Measurements from ENCODE around the gene TMEM81.

The TMEM81 gene

DNA sequence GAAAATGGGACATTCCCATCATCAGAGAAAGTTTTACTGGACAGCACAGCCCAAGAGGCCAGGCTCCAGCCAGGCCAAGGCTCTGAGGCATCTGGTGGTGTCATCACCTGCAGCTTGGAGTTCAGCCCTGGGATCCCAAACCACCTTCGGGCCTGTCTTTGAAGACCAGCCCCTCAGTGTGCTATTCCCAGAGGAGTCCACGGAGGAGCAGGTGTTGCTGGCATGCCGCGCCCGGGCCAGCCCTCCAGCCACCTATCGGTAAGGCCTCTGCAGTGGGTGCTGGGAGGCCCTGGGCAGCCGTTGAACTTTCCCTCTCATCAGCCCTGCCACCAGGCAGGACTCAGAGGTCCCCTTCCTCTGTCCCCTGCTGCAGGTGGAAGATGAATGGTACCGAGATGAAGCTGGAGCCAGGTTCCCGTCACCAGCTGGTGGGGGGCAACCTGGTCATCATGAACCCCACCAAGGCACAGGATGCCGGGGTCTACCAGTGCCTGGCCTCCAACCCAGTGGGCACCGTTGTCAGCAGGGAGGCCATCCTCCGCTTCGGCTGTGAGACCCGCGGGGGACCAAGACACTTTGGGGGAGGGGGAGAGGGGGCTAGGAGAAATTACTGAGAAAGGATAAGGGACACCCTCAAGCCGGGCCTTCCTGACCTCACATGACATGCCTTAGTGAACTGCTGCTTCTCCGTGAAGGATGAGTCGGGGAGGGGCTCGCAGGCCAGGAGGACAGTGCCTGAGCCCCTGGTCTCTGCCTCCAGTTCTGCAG lies 26.3 kb downstream of the TMEM81 start:
- DNase-seq, result no peak

DNA sequence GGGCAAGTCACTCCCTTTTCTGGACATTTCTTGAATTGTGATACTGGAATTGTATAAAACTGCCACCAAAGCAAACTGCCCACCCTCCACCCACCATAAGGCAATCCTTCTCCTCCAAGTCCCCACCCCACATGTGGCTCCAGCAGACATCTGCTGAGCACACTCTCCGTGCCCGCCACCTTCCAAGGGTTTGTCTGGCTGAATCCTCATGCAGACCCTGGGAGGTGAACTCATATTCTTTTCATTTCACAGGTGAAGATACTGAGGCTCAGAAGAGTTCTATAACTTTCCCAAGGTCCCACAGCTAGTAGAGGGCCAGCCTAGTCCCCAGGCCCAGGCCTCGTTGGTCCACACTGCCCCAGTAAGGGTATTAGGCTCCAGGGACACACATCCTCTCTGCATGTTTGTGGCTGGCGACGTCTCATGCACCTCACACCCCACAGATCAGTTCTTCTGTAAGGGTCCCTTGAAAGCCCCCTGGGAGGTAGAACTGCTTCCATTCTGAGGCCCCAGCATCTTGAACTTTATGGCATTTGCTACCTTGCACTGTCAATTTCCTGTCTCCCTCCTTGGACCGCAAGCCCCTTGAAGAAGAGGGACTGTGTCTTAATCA lies 27.2 kb downstream of the TMEM81 start:
- DNase-seq, result no peak

- DNase-seq, result no peak
These were observed 28.1 kb downstream of the TMEM81 start for GRCh38 chr1:205056188-205056611.

GRCh38 chr1:205054013-205054412 lies 30.2 kb downstream of the TMEM81 start:
- no peak for DNase-seq

DNA sequence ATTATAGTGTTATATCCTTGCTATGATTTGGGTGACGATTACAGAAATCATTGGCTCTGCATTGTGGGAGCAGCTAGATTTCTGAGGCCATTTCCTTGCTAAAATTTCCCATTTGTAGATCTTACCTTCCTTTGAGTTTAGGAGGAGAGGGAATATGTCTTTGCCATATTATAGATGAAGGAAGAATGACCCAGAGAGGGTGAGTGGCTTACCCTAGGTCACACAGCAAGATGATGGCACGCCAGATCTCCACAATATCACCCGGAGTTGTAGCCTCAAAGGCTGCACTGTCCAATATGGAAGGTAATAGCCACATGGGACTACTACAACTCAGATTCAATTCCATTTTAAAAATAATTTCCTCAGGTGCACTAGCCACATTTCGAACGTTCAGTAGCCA lies 31.0 kb downstream of the TMEM81 start:
- no peak for DNase-seq

- DNase-seq, result no peak
These were observed 31.6 kb downstream of the TMEM81 start for GRCh38 chr1:205052690-205053089.

DNA sequence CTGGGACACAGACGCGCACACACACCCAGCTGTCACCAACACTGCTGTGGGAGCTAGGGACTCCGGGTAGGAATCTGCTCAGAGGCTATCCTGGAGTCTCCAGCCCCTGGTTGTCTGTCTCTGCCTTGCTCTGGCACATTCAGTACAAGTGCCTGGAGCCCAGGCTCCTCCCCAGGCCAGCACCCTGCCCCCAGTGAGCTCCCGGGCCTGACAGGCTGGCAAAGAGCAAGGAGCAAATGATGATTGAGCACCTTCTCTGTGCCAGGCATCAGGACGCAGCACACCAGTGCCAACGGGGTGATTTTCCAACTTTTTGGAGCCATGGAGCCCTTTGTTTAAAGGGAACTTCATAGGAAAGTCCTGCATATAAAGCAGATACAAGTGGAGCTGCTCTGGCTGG lies 34.8 kb downstream of the TMEM81 start:
- no peak for DNase-seq

- DNase-seq, result no peak
These were observed 35.9 kb downstream of the TMEM81 start for GRCh38 chr1:205048382-205048781.

DNA sequence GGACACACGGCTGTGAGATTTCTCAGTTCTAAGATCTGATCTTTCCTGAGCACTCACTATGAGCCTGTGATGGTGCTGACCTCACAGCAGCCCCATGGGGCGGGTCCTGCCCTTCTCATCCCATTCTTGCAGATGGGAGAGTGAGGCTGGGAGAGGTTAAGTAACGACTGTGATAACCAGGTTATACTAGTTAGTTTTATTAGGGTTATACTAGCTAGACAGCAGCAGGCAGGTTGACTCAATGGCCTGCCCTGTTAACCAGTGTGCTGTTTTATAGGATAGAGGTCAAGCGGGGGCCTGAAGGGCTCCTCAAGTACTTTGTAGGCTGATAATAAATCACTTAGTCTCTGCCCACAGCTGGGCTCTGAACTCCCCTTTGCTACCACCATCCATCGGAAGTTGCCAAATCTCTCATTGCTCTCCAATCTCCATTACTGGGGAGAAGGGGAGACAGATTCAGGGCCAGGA lies 36.5 kb downstream of the TMEM81 start:
- DNase-seq, result no peak

DNA sequence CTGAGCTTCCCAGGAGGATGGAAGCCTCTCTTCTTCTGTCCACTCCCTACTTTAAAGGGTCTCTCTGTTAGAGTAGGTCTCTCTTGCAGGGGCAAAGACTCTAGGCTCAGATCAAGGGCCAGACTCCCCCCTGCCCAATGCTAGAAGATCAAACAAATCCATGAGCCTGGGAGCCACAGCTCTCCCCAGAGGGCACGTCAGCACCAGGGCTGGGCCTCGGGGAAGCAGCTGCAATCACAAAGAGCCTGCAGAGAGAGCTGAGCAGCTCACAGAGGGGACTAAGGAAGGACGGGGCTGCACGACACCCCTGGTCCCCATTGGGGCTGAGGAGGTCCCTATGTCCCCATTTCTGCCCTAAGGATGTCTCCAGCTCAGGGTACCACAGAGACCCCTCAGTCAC lies 37.4 kb downstream of the TMEM81 start:
- DNase-seq, result no peak

DNA sequence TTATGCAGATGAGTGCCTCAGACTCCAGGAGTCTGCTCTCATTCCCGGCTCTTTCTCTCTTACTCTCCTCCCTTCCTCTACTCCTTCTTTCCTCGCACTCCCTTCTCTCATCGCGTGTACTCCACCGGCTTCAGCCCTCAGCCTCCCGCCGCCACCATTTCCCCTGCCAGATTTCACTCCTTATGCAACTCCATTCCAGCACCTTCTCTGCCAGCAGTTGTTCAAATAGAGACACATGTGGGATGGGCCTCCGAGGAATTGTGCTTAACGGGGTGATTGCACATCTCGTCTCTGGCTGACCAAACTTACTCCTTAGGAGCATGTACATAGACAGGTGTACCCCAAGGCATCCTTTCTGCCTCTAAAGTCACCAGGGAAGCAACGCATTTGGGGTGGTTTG lies 39.1 kb downstream of the TMEM81 start:
- no peak for DNase-seq

DNA sequence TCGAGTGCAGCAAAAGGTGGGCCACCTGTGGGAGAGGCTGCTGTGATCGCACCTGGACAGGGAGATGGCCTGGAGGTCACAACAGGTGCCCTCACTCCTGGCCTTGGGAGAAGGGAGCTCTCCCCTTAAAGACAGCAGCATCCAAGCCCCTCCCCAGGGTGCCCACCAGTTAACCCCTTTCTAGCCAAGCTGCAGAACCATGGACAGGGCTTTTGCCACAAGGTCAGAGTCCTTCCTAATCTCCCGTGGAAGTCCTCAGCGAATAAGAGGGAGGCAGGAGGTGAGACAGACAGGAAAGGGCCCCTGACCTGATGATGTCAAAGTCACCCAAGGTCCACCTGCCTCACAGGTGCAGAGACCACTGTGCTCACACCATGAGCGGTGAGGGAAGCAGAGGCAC lies 39.5 kb downstream of the TMEM81 start:
- no peak for DNase-seq

DNA sequence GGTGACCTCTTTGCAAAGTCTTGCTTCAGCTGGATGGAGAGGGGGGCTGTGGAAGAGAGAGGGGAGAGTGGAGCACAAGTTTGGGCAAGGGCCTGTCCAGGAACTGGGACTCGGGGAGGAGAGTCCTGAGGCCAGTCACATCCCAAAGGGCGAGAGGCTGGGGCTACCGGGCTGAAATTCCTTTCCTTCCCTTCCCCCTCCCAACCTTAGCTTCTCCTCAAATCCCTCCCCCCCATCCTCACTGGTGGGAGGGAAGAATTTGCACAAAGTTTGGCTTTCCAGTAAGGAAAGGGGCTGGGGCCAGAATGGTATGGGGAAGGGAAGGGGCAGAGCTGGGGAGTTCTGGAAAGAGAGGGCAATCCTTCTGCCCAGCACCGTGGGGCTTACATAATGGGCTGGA lies 40.4 kb downstream of the TMEM81 start:
- DNase-seq, result no peak

- no peak for DNase-seq
These were observed 41.1 kb downstream of the TMEM81 start, which contains the start of gene CNTN2 for GRCh38 chr1:205042911-205043806. TSS of gene CNTN2 (plus strand) at chr1:205043212. CDS start at chr1:205053186, 9,974 bp downstream.

- no peak for DNase-seq
These were observed 42.0 kb downstream of the TMEM81 start for GRCh38 chr1:205041998-205042910.

DNA sequence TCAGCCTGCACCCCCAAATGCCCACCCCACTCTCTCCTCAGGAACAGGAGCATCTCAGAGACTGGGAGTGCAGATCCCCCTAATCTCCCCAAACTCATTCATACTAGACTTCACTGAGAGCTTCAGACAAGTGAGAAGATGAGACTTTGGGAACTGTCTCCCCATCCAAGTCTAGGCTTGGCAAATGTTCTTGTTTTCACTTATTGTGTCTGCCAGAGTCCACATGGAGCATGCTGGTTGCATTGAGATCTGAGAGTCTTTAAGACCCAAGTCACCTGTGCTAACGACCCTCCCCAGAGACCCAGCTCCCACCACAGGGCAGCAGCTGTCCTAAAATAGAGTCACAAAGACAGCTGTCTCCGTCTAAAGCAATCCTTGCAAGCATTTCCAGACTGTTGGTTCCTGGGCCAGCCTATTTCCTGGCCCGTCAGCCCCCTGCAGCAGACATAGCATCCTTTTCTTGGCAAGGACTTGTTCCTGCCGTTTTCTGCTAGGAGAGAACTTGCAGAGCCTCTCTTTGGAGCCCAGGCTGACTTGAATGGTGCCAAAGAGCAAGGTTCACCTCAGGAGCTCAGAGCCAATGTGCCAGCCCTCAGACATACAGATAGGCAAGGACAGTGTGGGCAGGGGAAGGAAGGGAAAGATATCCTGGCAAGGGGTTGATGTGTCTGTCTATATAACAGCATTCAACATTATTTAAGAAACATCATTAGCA lies 43.1 kb downstream of the TMEM81 start:
- DNase-seq, result no peak

- DNase-seq, result no peak
These were observed 46.0 kb downstream of the TMEM81 start for GRCh38 chr1:205038132-205038786.

GRCh38 chr1:205037539-205037938 lies 46.7 kb downstream of the TMEM81 start:
- DNase-seq, result no peak

Data from CD4-positive, alpha-beta T cell treated with Interleukin-17A for 1 hour (primary cell).